Caco-2 (cell line): ENCODE measurements around the gene LRRC52. TPM values are rescaled to one million over a fixed set of nuclear protein-coding genes. Genes with fewer than 3 reads are reported as not detected.
A peak's percentile ranks its signal among the peaks of the same experiment; 100 is the strongest.
"Not testable (repeated sequence)": the region's sequence is repeated elsewhere in the genome, so short reads cannot be mapped to it uniquely, and the experiment has no call there.

Source experiments
- BruUV-seq: library from RNA; stranded (reverse); fragments of 400-500 nt; replicated peaks from 2 replicates; lab custom pipeline; 2021; lab: Mats Ljungman, UMichigan
- CTCF ChIA-PET: fragments of 300-600 bp; sonication (Branson Sonifier 250); formaldehyde crosslinking; loops from one replicate; lab custom pipeline; 2022; ENCODE audit warnings: antibody characterized with exemption; lab: Charles Lee
- POLR2A ChIA-PET: fragments of 300-600 bp; sonication (Branson Sonifier 250); formaldehyde crosslinking; loops from one replicate; lab custom pipeline; 2022; ENCODE audit warnings: antibody characterized with exemption; lab: Charles Lee
- DNase-seq, 2 experiments: peaks; one replicate each; pipeline versions ENCODE4 v3.0.0 to v3.0.0-alpha.2; 2020 to 2022
- H3K27me3 ChIP-seq: replicated peaks from 2 replicates; pipeline ENCODE4 v1.6.0; 2011; ENCODE audit warnings: low read length; ENCODE audit not compliant: control insufficient read depth, insufficient read depth
- H3K36me3 ChIP-seq: 2 replicates; pipeline ENCODE4 v1.5.1; 2011; ENCODE audit warnings: low read length; ENCODE audit not compliant: control insufficient read depth, insufficient read depth
- H3K4me1 ChIP-seq: fragments of 250-450 bp; sonication (Bioruptor Pico); 2 replicates; pipeline ENCODE4 v1.5.1; 2020; ENCODE audit warnings: mild to moderate bottlenecking
- H3K4me3 ChIP-seq: 2 replicates; pipeline ENCODE4 v1.5.1; 2011; ENCODE audit warnings: low read depth, mild to moderate bottlenecking, control low read depth, low read length
- H3K9me3 ChIP-seq: fragments of 250-450 bp; sonication (Bioruptor Pico); 2 replicates; pipeline ENCODE4 v1.5.1; 2020; ENCODE audit warnings: mild to moderate bottlenecking, moderate library complexity
- H3K27ac Mint-ChIP-seq: one replicate; pipeline ENCODE4 v1.8.0; 2022; ENCODE audit warnings: mixed read lengths; ENCODE audit not compliant: unreplicated experiment
- H3K27me3 Mint-ChIP-seq: one replicate; pipeline ENCODE4 v1.8.0; 2022; ENCODE audit warnings: mixed read lengths; ENCODE audit not compliant: insufficient read depth, unreplicated experiment
- H3K36me3 Mint-ChIP-seq: one replicate; pipeline ENCODE4 v1.8.0; 2022; ENCODE audit warnings: mild to moderate bottlenecking, mixed read lengths; ENCODE audit not compliant: insufficient read depth, unreplicated experiment
- H3K4me1 Mint-ChIP-seq: one replicate; pipeline ENCODE4 v1.8.0; 2022; ENCODE audit warnings: low read depth, mixed read lengths; ENCODE audit not compliant: unreplicated experiment
- H3K4me3 Mint-ChIP-seq: one replicate; pipeline ENCODE4 v1.8.0; 2022; ENCODE audit warnings: mild to moderate bottlenecking, moderate library complexity, mixed read lengths; ENCODE audit not compliant: unreplicated experiment
- H3K9me3 Mint-ChIP-seq: one replicate; pipeline ENCODE4 v1.8.0; 2022; ENCODE audit warnings: mixed read lengths; ENCODE audit not compliant: unreplicated experiment
- intact Hi-C: fragments of 100-400 bp; cut with micrococcal nuclease; formaldehyde crosslinking; loops from one replicate; pipeline ENCODE4 v1.10.0; 2022; ENCODE audit not compliant: unreplicated experiment
- total RNA-seq: library from RNA; stranded (reverse); gene quantifications from 2 replicates; pipeline ENCODE4 v1.2.3, GENCODE V29; 2022
- TF ChIP-seq, protein P1 (sequence below), 2 experiments: fragments of 200-600 bp in 1 of 2; IDR thresholded peaks; 1 replicate in 1 of 2; 2 replicates in 1 of 2; pipeline versions ENCODE4 v1.5.1 to v1.8.0; 2011 to 2022; ENCODE audit warnings: antibody characterized with exemption in 1 of 2, control low read depth in 1 of 2, inconsistent platforms in 1 of 2, low read depth in 1 of 2, low read length in 1 of 2, mild to moderate bottlenecking in 1 of 2, moderate library complexity in 1 of 2; ENCODE audit not compliant: insufficient read depth in 1 of 2, severe bottlenecking in 1 of 2, unreplicated experiment in 1 of 2

LRRC52 gene
- total RNA-seq, 1 experiment from 2014 or later = not detected

DNA sequence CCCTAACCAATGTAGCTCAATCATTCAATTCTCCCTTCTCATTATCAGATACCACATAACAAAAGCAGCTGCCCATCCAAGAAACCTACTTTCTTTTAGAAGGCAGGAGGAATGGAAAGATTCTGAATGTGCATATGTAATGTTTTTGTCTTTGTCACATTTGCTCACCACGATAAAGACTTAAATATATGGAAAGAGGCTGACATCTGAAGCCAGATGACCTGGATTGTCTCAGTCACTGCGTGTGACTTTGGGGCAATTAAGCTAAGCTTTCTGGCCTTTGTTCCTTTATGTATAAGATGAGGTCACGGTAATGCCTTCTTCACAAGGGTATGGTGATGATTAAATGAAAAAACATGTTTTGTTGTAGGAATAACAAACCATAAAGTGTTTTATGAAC, 42.6 kb downstream of the LRRC52 start:
- no peaks in the 10 kb centered on the region for H3K36me3 ChIP-seq
- intact Hi-C loops = no loop called here
- no peaks in the 10 kb centered on the region for H3K27me3 ChIP-seq
- TF ChIP-seq, protein P1, sequence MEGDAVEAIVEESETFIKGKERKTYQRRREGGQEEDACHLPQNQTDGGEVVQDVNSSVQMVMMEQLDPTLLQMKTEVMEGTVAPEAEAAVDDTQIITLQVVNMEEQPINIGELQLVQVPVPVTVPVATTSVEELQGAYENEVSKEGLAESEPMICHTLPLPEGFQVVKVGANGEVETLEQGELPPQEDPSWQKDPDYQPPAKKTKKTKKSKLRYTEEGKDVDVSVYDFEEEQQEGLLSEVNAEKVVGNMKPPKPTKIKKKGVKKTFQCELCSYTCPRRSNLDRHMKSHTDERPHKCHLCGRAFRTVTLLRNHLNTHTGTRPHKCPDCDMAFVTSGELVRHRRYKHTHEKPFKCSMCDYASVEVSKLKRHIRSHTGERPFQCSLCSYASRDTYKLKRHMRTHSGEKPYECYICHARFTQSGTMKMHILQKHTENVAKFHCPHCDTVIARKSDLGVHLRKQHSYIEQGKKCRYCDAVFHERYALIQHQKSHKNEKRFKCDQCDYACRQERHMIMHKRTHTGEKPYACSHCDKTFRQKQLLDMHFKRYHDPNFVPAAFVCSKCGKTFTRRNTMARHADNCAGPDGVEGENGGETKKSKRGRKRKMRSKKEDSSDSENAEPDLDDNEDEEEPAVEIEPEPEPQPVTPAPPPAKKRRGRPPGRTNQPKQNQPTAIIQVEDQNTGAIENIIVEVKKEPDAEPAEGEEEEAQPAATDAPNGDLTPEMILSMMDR (IDR thresholded peaks at IDR 0.05; ENCODE audit: insufficient read depth in 1 of 2, low read depth in 1 of 2, low read length in 1 of 2, severe bottlenecking in 1 of 2, unreplicated experiment in 1 of 2) = no peak
- DNase-seq = no peak
- Mint-ChIP-seq H3K4me3 (no peak overlapping the region), H3K36me3 (no peaks in the 10 kb centered on the region), H3K9me3 (no peaks in the 10 kb centered on the region), H3K4me1 (no peaks in the 10 kb centered on the region), H3K27ac (no peak overlapping the region), H3K27me3 (peaks cover 22% of the 10 kb centered on the region)
- H3K4me3 ChIP-seq = no peak overlapping the region
- H3K9me3 ChIP-seq = no peaks in the 10 kb centered on the region
- ChIA-PET POLR2A (no interaction called here), CTCF (no interaction called here)
- no peaks in the 10 kb centered on the region for H3K4me1 ChIP-seq
- BruUV-seq = no TSS peak

- BruUV-seq, H3K4me3 Mint-ChIP-seq, H3K27me3 ChIP-seq, H3K4me1 ChIP-seq, H3K36me3 Mint-ChIP-seq, H3K9me3 Mint-ChIP-seq, H3K9me3 ChIP-seq, H3K27ac Mint-ChIP-seq, DNase-seq, H3K4me1 Mint-ChIP-seq, H3K36me3 ChIP-seq, H3K4me3 ChIP-seq: not testable (repeated sequence)
- H3K27me3 Mint-ChIP-seq = peaks cover 20% of the 10 kb centered on the region
- ChIA-PET CTCF (interaction anchor here (0.5 to 1.7 kb wide), 2 partner anchors 199 to 1571 kb away, joined by 3 to 14 read pairs; no protein-coding TSS in a partner anchor), POLR2A (interaction anchor here (0.5 kb wide), 1 partner anchor 99 kb away, joined by 3 read pairs; no protein-coding TSS in a partner anchor)
- intact Hi-C loops = loop anchor here (5.0 to 10.0 kb wide), 2 partner anchors 99 to 337 kb away; no protein-coding TSS in a partner anchor
These were observed 47.6 kb downstream of the LRRC52 start for GRCh38 chr1:165591391-165591790.

- peak; percentile 55 to 74 for DNase-seq
- TF ChIP-seq, protein P1 (IDR thresholded peaks at IDR 0.05; ENCODE audit: insufficient read depth in 1 of 2, low read depth in 1 of 2, low read length in 1 of 2, severe bottlenecking in 1 of 2, unreplicated experiment in 1 of 2) = peak; percentile 84 to 85
- Mint-ChIP-seq H3K36me3 (peaks cover 4% of the 10 kb centered on the region), H3K27ac (no peak overlapping the region), H3K4me3 (no peak overlapping the region), H3K4me1 (peaks cover 4% of the 10 kb centered on the region), H3K9me3 (no peaks in the 10 kb centered on the region), H3K27me3 (peaks cover 18% of the 10 kb centered on the region)
- no TSS peak for BruUV-seq
- CTCF ChIA-PET = interaction anchor here (0.7 to 1.7 kb wide), 7 partner anchors 9 to 464 kb away, joined by 3 to 14 read pairs (median 3); no protein-coding TSS in a partner anchor
- H3K4me1 ChIP-seq = no peaks in the 10 kb centered on the region
- POLR2A ChIA-PET = no interaction called here
- no peak overlapping the region for H3K4me3 ChIP-seq
- intact Hi-C loops = loop anchor here (1.0 to 10.0 kb wide), 6 partner anchors 101 to 464 kb away; no protein-coding TSS in a partner anchor
- H3K36me3 ChIP-seq = no peaks in the 10 kb centered on the region
- no peaks in the 10 kb centered on the region for H3K9me3 ChIP-seq
- H3K27me3 ChIP-seq = peaks cover 1% of the 10 kb centered on the region; the same call in 1 of the 2 replicates
These were observed 49.4 kb downstream of the LRRC52 start for GRCh38 chr1:165592945-165593823.
